ENCODE measurements around the gene SNAPC3. TPM values are rescaled to one million over a fixed set of nuclear protein-coding genes. Genes with fewer than 3 reads are reported as not detected.

The SNAPC3 gene
- total RNA-seq, 2 experiments from 2014 or later: 54.2 to 57.2 TPM

DNA sequence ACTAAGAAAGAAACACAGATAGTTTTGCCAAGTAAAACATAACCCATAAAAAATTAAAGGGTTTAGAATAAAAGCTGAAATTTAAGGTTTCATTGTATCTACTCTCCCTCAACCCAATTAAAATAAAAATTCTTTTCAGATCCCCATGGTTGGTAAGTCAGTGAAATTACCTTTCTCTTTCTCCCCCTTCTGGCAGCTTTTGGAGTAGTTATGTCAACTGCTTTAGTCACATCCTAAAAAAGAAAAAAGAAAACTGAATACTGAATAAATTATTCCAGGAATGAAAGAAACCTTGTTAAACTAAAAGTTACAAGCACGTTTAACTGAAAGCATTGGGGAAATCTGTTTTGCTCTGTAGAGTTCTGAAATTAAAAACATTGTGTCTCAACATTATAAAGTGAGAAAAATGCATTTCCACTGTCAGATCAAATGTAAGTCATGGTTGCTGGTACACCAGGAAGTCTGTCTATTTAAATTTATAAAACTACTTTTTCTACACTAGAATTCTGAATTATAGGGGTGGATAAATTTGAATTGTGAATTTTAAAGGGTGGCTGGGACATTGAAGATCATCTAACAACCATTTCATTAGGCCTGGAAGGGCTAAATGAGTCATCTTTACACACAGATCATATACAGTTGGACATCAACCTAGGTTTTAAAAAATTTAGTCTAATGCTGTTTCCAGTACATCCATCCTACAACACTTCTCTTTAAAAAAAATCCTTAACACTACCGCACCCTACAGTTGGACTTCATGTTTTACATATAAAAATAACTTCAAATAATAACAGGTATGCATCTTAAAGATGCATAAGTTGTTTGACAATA lies 63.4 kb downstream of the SNAPC3 start:
- intact Hi-C loops (cut with micrococcal nuclease; ENCODE audit: unreplicated experiment): no loop called here
- Histone ChIP-seq H3K4me2 (ENCODE audit: low read length) (no peak overlapping the region), H3K9me2 (ENCODE audit: insufficient read depth, low read length) (no peaks in the 10 kb centered on the region), H3K4me3 (ENCODE audit: low read depth, low read length, poor library complexity, severe bottlenecking) (no peak overlapping the region), H3K36me3 (ENCODE audit: insufficient read depth, low read length) (peaks cover 94% of the 10 kb centered on the region), H3K4me1 (ENCODE audit: insufficient read depth, low read length, poor library complexity, severe bottlenecking) (no peaks in the 10 kb centered on the region), H2AFZ (ENCODE audit: low read length) (no peak overlapping the region), H4K20me1 (ENCODE audit: insufficient read depth, low read length) (no peaks in the 10 kb centered on the region; the same call in 1 of the 2 replicates), H3K27ac (ENCODE audit: low read depth, low read length, poor library complexity, severe bottlenecking) (no peak overlapping the region), H3K9me3 (ENCODE audit: low read length) (no peaks in the 10 kb centered on the region), H3K79me2 (ENCODE audit: insufficient read depth, low read depth, low read length) (peaks cover 18% of the 10 kb centered on the region; the same call in 1 of the 2 replicates)
- no TSS peak for BruUV-seq (replicated peaks)
- DNase-seq (ENCODE audit: low spot score): peak; percentile 24
- ChIA-PET POLR2A (interaction anchor here (1.0 kb wide), 2 partner anchors 24 to 25 kb away, joined by 3 read pairs; no protein-coding TSS in a partner anchor), CTCF (ENCODE audit: unreplicated experiment) (no interaction called here)
- TF ChIP-seq CTCF (conservative IDR thresholded peaks at IDR 0.05; ENCODE audit: low read length) (peak; percentile 78), EZH2phosphoT487 (IDR thresholded peaks at IDR 0.05; ENCODE audit: borderline replicate concordance, low read depth, low read length) (no peak)

DNA sequence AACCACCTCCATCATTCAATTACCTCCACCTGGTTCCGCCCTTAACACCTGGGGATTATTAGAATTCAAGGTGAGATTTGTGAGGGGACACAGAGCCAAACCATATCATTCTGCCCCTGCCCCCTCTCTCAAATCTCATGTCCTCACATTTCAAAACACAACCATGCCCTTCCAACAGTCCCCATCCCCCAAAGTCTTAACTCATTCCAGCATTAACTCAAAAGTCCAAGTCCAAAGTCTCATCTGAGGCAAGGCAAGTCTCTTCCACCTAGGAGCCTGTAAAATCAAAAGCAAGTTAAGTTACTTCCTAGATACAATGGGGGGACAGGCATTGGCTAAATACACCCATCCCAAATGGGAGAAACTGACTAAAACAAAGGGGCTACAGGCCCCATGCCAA lies 69.3 kb downstream of the SNAPC3 start:
- H4K20me1 ChIP-seq (ENCODE audit: insufficient read depth, low read length): no peaks in the 10 kb centered on the region
- peaks cover 45% of the 10 kb centered on the region for H3K79me2 ChIP-seq (ENCODE audit: insufficient read depth, low read depth, low read length)
- H3K4me2 ChIP-seq (ENCODE audit: low read length): no peak overlapping the region
- no TSS peak for BruUV-seq (replicated peaks)
- peaks cover 49% of the 10 kb centered on the region for H3K9me3 ChIP-seq (ENCODE audit: low read length)
- ChIA-PET CTCF (ENCODE audit: unreplicated experiment) (no interaction called here), POLR2A (no interaction called here)
- H3K27ac ChIP-seq (ENCODE audit: low read depth, low read length, poor library complexity, severe bottlenecking): no peak overlapping the region
- H3K9me2 ChIP-seq (ENCODE audit: insufficient read depth, low read length): no peaks in the 10 kb centered on the region
- intact Hi-C loops (cut with micrococcal nuclease; ENCODE audit: unreplicated experiment): loop anchor here (5.0 kb wide), 1 partner anchor 40 kb away; no protein-coding TSS in a partner anchor
- H3K36me3 ChIP-seq (ENCODE audit: insufficient read depth, low read length): peaks cover 98% of the 10 kb centered on the region
- H3K4me3 ChIP-seq (ENCODE audit: low read depth, low read length, poor library complexity, severe bottlenecking): no peak overlapping the region
- H2AFZ ChIP-seq (ENCODE audit: low read length): no peak overlapping the region
- no peak for TF ChIP-seq CTCF (conservative IDR thresholded peaks at IDR 0.05; ENCODE audit: low read length)
- no peak for TF ChIP-seq EZH2phosphoT487 (IDR thresholded peaks at IDR 0.05; ENCODE audit: borderline replicate concordance, low read depth, low read length)
- no peak for DNase-seq (ENCODE audit: low spot score)
- H3K4me1 ChIP-seq (ENCODE audit: insufficient read depth, low read length, poor library complexity, severe bottlenecking): no peaks in the 10 kb centered on the region

All from OCI-LY7 (cell line).